CD4-positive, alpha-beta T cell (primary cell): Measurements from ENCODE around the gene CLCA2. TPM values are rescaled to one million over a fixed set of nuclear protein-coding genes. Genes with fewer than 3 reads are reported as not detected.

Experiments used
- ATAC-seq: fragments of 200-7000 bp; cut with Tn5 transposase; one replicate; pipeline ENCODE4 v1.10.0; 2022; ENCODE audit warnings: mild to moderate bottlenecking; ENCODE audit not compliant: poor library complexity
- CTCF ChIA-PET: fragments of 350-600 bp; sonication (Branson Sonifier 250); formaldehyde crosslinking; loops from one replicate; lab custom pipeline; 2021; ENCODE audit warnings: antibody characterized with exemption, inconsistent platforms; lab: Charles Lee
- POLR2A ChIA-PET: fragments of 350-600 bp; sonication (Branson Sonifier 250); formaldehyde crosslinking; loops from one replicate; lab custom pipeline; 2021; ENCODE audit warnings: antibody characterized with exemption, inconsistent platforms; lab: Charles Lee
- DNase-seq, 14 experiments: peaks; one replicate each; pipeline ENCODE4 v3.0.0-alpha.2; 2013 to 2020; ENCODE audit warnings: mixed read lengths in 2 of 14
- H3K27ac ChIP-seq, 2 donors: one replicate each; pipeline versions ENCODE4 v1.5.1 to v1.7.0; 2013; ENCODE audit warnings: low read length in 2 of 2, low read depth in 1 of 2, mild to moderate bottlenecking in 1 of 2
- H3K27me3 ChIP-seq, 2 experiments: 1 replicate in 1 of 2; 2 replicates in 1 of 2; pipeline versions ENCODE4 v1.6.1 to v1.7.0; 2013; ENCODE audit warnings: low read length in 2 of 2, control low read depth in 1 of 2, mild to moderate bottlenecking in 1 of 2, moderate library complexity in 1 of 2; ENCODE audit not compliant: insufficient read depth in 2 of 2, control insufficient read depth in 1 of 2
- H3K36me3 ChIP-seq: one replicate; pipeline ENCODE4 v1.6.1; 2013; ENCODE audit warnings: low read length, control low read depth; ENCODE audit not compliant: insufficient read depth
- H3K4me1 ChIP-seq: one replicate; pipeline ENCODE4 v1.6.1; 2013; ENCODE audit warnings: low read length, control low read depth; ENCODE audit not compliant: insufficient read depth
- H3K4me3 ChIP-seq: one replicate; pipeline ENCODE4 v1.5.1; 2013; ENCODE audit warnings: mild to moderate bottlenecking, low read length, moderate library complexity
- H3K9me3 ChIP-seq, 2 experiments: 1 replicate in 1 of 2; 2 replicates in 1 of 2; pipeline versions ENCODE4 v1.6.1 to v1.7.0; 2013; ENCODE audit warnings: low read length in 2 of 2, mild to moderate bottlenecking in 2 of 2, control low read depth in 1 of 2, moderate library complexity in 1 of 2; ENCODE audit not compliant: control insufficient read depth in 1 of 2, insufficient read depth in 1 of 2
- H3K27ac Mint-ChIP-seq: one replicate; pipeline ENCODE4 v1.8.0; 2020; ENCODE audit warnings: mixed read lengths
- H3K27me3 Mint-ChIP-seq: one replicate; pipeline ENCODE4 v1.8.0; 2021; ENCODE audit warnings: mixed read lengths
- H3K36me3 Mint-ChIP-seq: one replicate; pipeline ENCODE4 v1.8.0; 2021; ENCODE audit warnings: low read depth, mixed read lengths
- H3K4me1 Mint-ChIP-seq: one replicate; pipeline ENCODE4 v1.8.0; 2021; ENCODE audit warnings: low read depth, mixed read lengths
- H3K4me3 Mint-ChIP-seq: one replicate; pipeline ENCODE4 v1.8.0; 2020; ENCODE audit warnings: mild to moderate bottlenecking, mixed read lengths
- H3K9me3 Mint-ChIP-seq: one replicate; pipeline ENCODE4 v1.8.0; 2020; ENCODE audit warnings: mixed read lengths
- CTCF ChIP-seq: fragments of 200-600 bp; IDR thresholded peaks from one replicate; pipeline ENCODE4 v1.8.0; 2022; ENCODE audit warnings: antibody characterized with exemption, mild to moderate bottlenecking
- intact Hi-C, 2 experiments: fragments of 100-400 bp; cut with DNase I in 1 of 2; cut with micrococcal nuclease in 1 of 2; formaldehyde crosslinking; loops; one replicate each; pipeline versions ENCODE4 v1.15.1 to v1.9.0; 2023 to 2025; cut with DNase I, micrococcal nuclease
- total RNA-seq, 174 experiments: library from RNA in 2 of 174; stranded (reverse) in 2 of 174; gene quantifications; one replicate each; pipeline ENCODE4 v1.2.3 and lab custom pipeline; 2021 to 2026

Gene CLCA2
- total RNA-seq, 2 experiments from 2014 or later = not detected

- TF ChIP-seq CTCF = no peak
- Histone ChIP-seq H3K4me1 (no peaks in the 10 kb centered on the region), H3K4me3 (no peak overlapping the region), H3K36me3 (no peaks in the 10 kb centered on the region), H3K9me3 (no peaks in the 10 kb centered on the region), H3K27ac (no peak overlapping the region), H3K27me3 (peaks cover 0 to 5% of the 10 kb centered on the region in 2 experiments)
- Mint-ChIP-seq H3K4me1 (no peaks in the 10 kb centered on the region), H3K9me3 (no peaks in the 10 kb centered on the region), H3K4me3 (no peak overlapping the region), H3K36me3 (no peaks in the 10 kb centered on the region), H3K27ac (no peak overlapping the region), H3K27me3 (peaks cover 8% of the 10 kb centered on the region)
- intact Hi-C loops = loop anchor here (10.0 kb wide), 1 partner anchor 613 kb away; no protein-coding TSS in a partner anchor
- no peak for ATAC-seq
- CTCF ChIA-PET = interaction anchor here (1.0 kb wide), 1 partner anchor 32 kb away, joined by 5 read pairs; no protein-coding TSS in a partner anchor
- POLR2A ChIA-PET = no interaction called here
- no peak for DNase-seq
Measured at GRCh38 chr1:86472152-86472551, 48.2 kb downstream of the CLCA2 start.

GRCh38 chr1:86472767-86473166 lies 48.8 kb downstream of the CLCA2 start:
- no peaks in the 10 kb centered on the region for H3K9me3 ChIP-seq
- POLR2A ChIA-PET = no interaction called here
- no peak overlapping the region for H3K27ac Mint-ChIP-seq
- CTCF ChIA-PET = interaction anchor here (1.0 to 2.0 kb wide), 3 partner anchors 12 to 73 kb away, joined by 3 to 5 read pairs (median 4); no protein-coding TSS in a partner anchor
- H3K4me1 ChIP-seq = no peaks in the 10 kb centered on the region
- H3K27me3 ChIP-seq = peaks cover 0 to 5% of the 10 kb centered on the region in 2 experiments
- no peaks in the 10 kb centered on the region for H3K36me3 Mint-ChIP-seq
- H3K4me3 ChIP-seq = no peak overlapping the region
- no peak for ATAC-seq
- H3K27me3 Mint-ChIP-seq = peaks cover 8% of the 10 kb centered on the region
- no peak for TF ChIP-seq CTCF
- no peaks in the 10 kb centered on the region for H3K36me3 ChIP-seq
- H3K9me3 Mint-ChIP-seq = no peaks in the 10 kb centered on the region
- intact Hi-C loops = loop anchor here (10.0 kb wide), 1 partner anchor 612 kb away; no protein-coding TSS in a partner anchor
- no peak for DNase-seq
- H3K27ac ChIP-seq = no peak overlapping the region
- H3K4me3 Mint-ChIP-seq = no peak overlapping the region
- H3K4me1 Mint-ChIP-seq = no peaks in the 10 kb centered on the region

GRCh38 chr1:86477256-86477655 lies 53.3 kb downstream of the CLCA2 start:
- no peaks in the 10 kb centered on the region for H3K4me1 ChIP-seq
- ChIA-PET CTCF (no interaction called here), POLR2A (no interaction called here)
- Mint-ChIP-seq H3K27ac (no peak overlapping the region), H3K9me3 (no peaks in the 10 kb centered on the region), H3K4me3 (no peak overlapping the region), H3K27me3 (peaks cover 2% of the 10 kb centered on the region), H3K36me3 (no peaks in the 10 kb centered on the region), H3K4me1 (no peaks in the 10 kb centered on the region)
- H3K4me3 ChIP-seq = no peak overlapping the region
- intact Hi-C loops = loop anchor here (10.0 kb wide), 1 partner anchor 608 kb away; no protein-coding TSS in a partner anchor
- no peaks in the 10 kb centered on the region for H3K9me3 ChIP-seq
- TF ChIP-seq CTCF = no peak
- H3K27ac ChIP-seq = no peak overlapping the region
- H3K27me3 ChIP-seq = peaks cover 0 to 2% of the 10 kb centered on the region in 2 experiments
- no peaks in the 10 kb centered on the region for H3K36me3 ChIP-seq
- ATAC-seq (no peak), DNase-seq (no peak)
